CD14-positive monocyte (primary cell): Measurements from ENCODE around the gene B4GALT2. TPM values are rescaled to one million over a fixed set of nuclear protein-coding genes. Genes with fewer than 3 reads are reported as not detected.

Source experiments
- DNase-seq, 3 donors: peaks; one replicate each; pipeline ENCODE4 v3.0.0-alpha.2; 2011 to 2022
- H2AFZ ChIP-seq: 2 replicates; pipeline ENCODE4 v1.6.0; 2012; ENCODE audit warnings: mild to moderate bottlenecking, low read depth, low read length, inconsistent platforms; ENCODE audit not compliant: insufficient read depth, poor library complexity, severe bottlenecking
- H3K27ac ChIP-seq, 2 donors: 1 replicate in 1 of 2; 2 replicates in 1 of 2; pipeline ENCODE4 v1.5.1; 2012 to 2013; ENCODE audit warnings: low read length in 2 of 2, control low read depth in 1 of 2, inconsistent platforms in 1 of 2, low read depth in 1 of 2, mild to moderate bottlenecking in 1 of 2
- H3K27me3 ChIP-seq, 2 donors: one replicate each; pipeline versions ENCODE4 v1.6.0 to v1.6.1; 2011 to 2013; ENCODE audit warnings: low read length in 2 of 2; ENCODE audit not compliant: control insufficient read depth in 2 of 2, insufficient read depth in 2 of 2
- H3K36me3 ChIP-seq, 2 donors: replicated peaks in 1 of 2; 1 replicate in 1 of 2; 2 replicates in 1 of 2; pipeline versions ENCODE4 v1.5.1 to v1.6.1; 2012 to 2013; ENCODE audit warnings: low read length in 2 of 2, control low read depth in 1 of 2, inconsistent platforms in 1 of 2, mild to moderate bottlenecking in 1 of 2; ENCODE audit not compliant: insufficient read depth in 2 of 2, control insufficient read depth in 1 of 2
- H3K4me1 ChIP-seq, 2 donors: 1 replicate in 1 of 2; 2 replicates in 1 of 2; pipeline versions ENCODE4 v1.5.1 to v1.6.1; 2012 to 2013; ENCODE audit warnings: low read length in 2 of 2, control low read depth in 1 of 2, inconsistent platforms in 1 of 2, mild to moderate bottlenecking in 1 of 2, moderate library complexity in 1 of 2; ENCODE audit not compliant: insufficient read depth in 2 of 2, control insufficient read depth in 1 of 2
- H3K4me2 ChIP-seq: replicated peaks from 2 replicates; pipeline ENCODE3; 2012; ENCODE audit warnings: low read length, moderate library complexity, mild to moderate bottlenecking; ENCODE audit not compliant: poor library complexity, severe bottlenecking; ENCODE audit errors: extremely low read depth
- H3K4me3 ChIP-seq, 3 experiments: fragments of 200-600 bp in 1 of 3; sonication (generic) in 1 of 3; replicated peaks in 1 of 3; 1 replicate in 2 of 3; 2 replicates in 1 of 3; pipeline ENCODE4 v1.5.1; 2011 to 2013; ENCODE audit warnings: low read length in 3 of 3, mild to moderate bottlenecking in 3 of 3, control low read depth in 2 of 3, low read depth in 2 of 3, inconsistent platforms in 1 of 3, moderate library complexity in 1 of 3
- H3K79me2 ChIP-seq: 2 replicates; pipeline ENCODE4 v1.6.0; 2012; ENCODE audit warnings: mild to moderate bottlenecking, control low read depth, inconsistent platforms, low read length, moderate library complexity; ENCODE audit not compliant: insufficient read depth
- H3K9ac ChIP-seq: 2 replicates; pipeline ENCODE4 v1.6.0; 2017; ENCODE audit warnings: low read length, mild to moderate bottlenecking; ENCODE audit not compliant: insufficient read depth, poor library complexity, severe bottlenecking
- H3K9me3 ChIP-seq, 2 donors: replicated peaks in 1 of 2; 1 replicate in 1 of 2; 2 replicates in 1 of 2; pipeline versions ENCODE4 v1.5.1 to v1.6.1; 2012 to 2013; ENCODE audit warnings: low read length in 2 of 2, control low read depth in 1 of 2; ENCODE audit not compliant: control insufficient read depth in 1 of 2, insufficient read depth in 1 of 2
- H4K20me1 ChIP-seq: 2 replicates; pipeline ENCODE4 v1.6.0; 2012; ENCODE audit warnings: mild to moderate bottlenecking, low read length, control low read depth, moderate library complexity; ENCODE audit not compliant: insufficient read depth
- H3K27ac Mint-ChIP-seq, 7 donors: one replicate each; pipeline ENCODE4 v1.8.0; 2020; ENCODE audit warnings: mild to moderate bottlenecking in 7 of 7, mixed read lengths in 7 of 7, moderate library complexity in 6 of 7, inconsistent platforms in 2 of 7
- H3K27me3 Mint-ChIP-seq, 3 donors: one replicate each; pipeline ENCODE4 v1.8.0; 2021 to 2022; ENCODE audit warnings: low read depth in 3 of 3, mild to moderate bottlenecking in 3 of 3, mixed read lengths in 3 of 3, moderate library complexity in 3 of 3, inconsistent platforms in 1 of 3
- H3K36me3 Mint-ChIP-seq, 2 donors: one replicate each; pipeline ENCODE4 v1.8.0; 2020; ENCODE audit warnings: mixed read lengths in 2 of 2, inconsistent platforms in 1 of 2, mild to moderate bottlenecking in 1 of 2
- H3K4me1 Mint-ChIP-seq: one replicate; pipeline ENCODE4 v1.8.0; 2020; ENCODE audit warnings: mild to moderate bottlenecking, mixed read lengths
- H3K4me3 Mint-ChIP-seq, 2 donors: one replicate each; pipeline ENCODE4 v1.8.0; 2020; ENCODE audit warnings: mild to moderate bottlenecking in 2 of 2, mixed read lengths in 2 of 2, moderate library complexity in 1 of 2
- H3K9me3 Mint-ChIP-seq, 7 donors: one replicate each; pipeline ENCODE4 v1.8.0; 2020 to 2022; ENCODE audit warnings: mixed read lengths in 7 of 7, mild to moderate bottlenecking in 6 of 7, moderate library complexity in 6 of 7, inconsistent platforms in 2 of 7
- CTCF ChIP-seq: fragments of 200-600 bp; IDR thresholded peaks from one replicate; pipeline ENCODE4 v1.8.0; 2022; ENCODE audit warnings: antibody characterized with exemption, mild to moderate bottlenecking
- WGBS: methylation state at CpG from one replicate; pipeline ENCODE4 v1.1.5; 2013; ENCODE audit warnings: missing lambda C conversion rate; ENCODE audit not compliant: insufficient coverage; 5-methylcytosine and 5-hydroxymethylcytosine counted together
- intact Hi-C, 2 donors: fragments of 100-400 bp; cut with micrococcal nuclease; formaldehyde crosslinking; loops; one replicate each; pipeline versions ENCODE4 v1.15.0 to v1.15.1; 2023
- polyA plus RNA-seq, 3 donors: library from polyadenylated mRNA; depleted of rRNA in 1 of 3; unstranded in 2 of 3; stranded (reverse) in 1 of 3; fragments of 300-500 nt in 2 of 3; fragments of >200 nt in 1 of 3; fragmentation: Illumina TruSeq in 2 of 3; gene quantifications; 1 replicate in 2 of 3; 2 replicates in 1 of 3; pipeline ENCODE4 v1.2.3, GENCODE V29; 2012 to 2021

B4GALT2 gene
- polyA plus RNA-seq, 3 donors, result 0.30 to 0.35 TPM; not detected in 1

GRCh38 chr1:43936431-43937151 is 42.4 kb upstream of the B4GALT2 start:
- Histone ChIP-seq H3K4me2 (peak overlapping the region; percentile 86), H3K9ac (peak overlapping the region; percentile 19), H3K4me1 (peaks cover 35 to 39% of the 10 kb centered on the region in 2 donors), H3K27ac (no peak overlapping the region), H2AFZ (peak overlapping the region; percentile 61), H3K27me3 (peaks cover 0 to 7% of the 10 kb centered on the region in 2 donors), H4K20me1 (no peaks in the 10 kb centered on the region), H3K36me3 (no peaks in the 10 kb centered on the region), H3K79me2 (peaks cover 13% of the 10 kb centered on the region), H3K4me3 (peak overlapping the region in 2 of 3 experiments; percentile 2 to 68), H3K9me3 (no peaks in the 10 kb centered on the region)
- Mint-ChIP-seq H3K36me3 (peaks cover 0 to 9% of the 10 kb centered on the region in 2 donors), H3K27ac (no peak overlapping the region), H3K9me3 (no peaks in the 10 kb centered on the region), H3K27me3 (peaks cover 6 to 25% (median 11%) of the 10 kb centered on the region in 3 donors), H3K4me1 (peaks cover 46% of the 10 kb centered on the region), H3K4me3 (peak overlapping the region; percentile 62 to 77)
- TF ChIP-seq CTCF, result no peak
- DNase-seq, result peak; percentile 42 to 49 (median 49)
- intact Hi-C loops, result loop anchor here in 1 of 2 donors (10.0 kb wide), 1 partner anchor 402 kb away; the partner anchor contains the start of gene PTPRF
- WGBS, result 6% methylated on average over 54 of the region's 56 CpGs

- peaks cover 46% of the 10 kb centered on the region for H3K4me1 Mint-ChIP-seq
- intact Hi-C loops, result loop anchor here in 1 of 2 donors (10.0 kb wide), 1 partner anchor 403 kb away; the partner anchor contains the start of gene PTPRF
- H3K4me1 ChIP-seq, result peaks cover 35 to 39% of the 10 kb centered on the region in 2 donors
- H3K4me2 ChIP-seq, result no peak overlapping the region
- TF ChIP-seq CTCF, result no peak
- H3K9me3 Mint-ChIP-seq, result no peaks in the 10 kb centered on the region
- no peak overlapping the region for H2AFZ ChIP-seq
- peak overlapping the region in 1 of 7 donors; percentile 41 for H3K27ac Mint-ChIP-seq
- H3K9me3 ChIP-seq, result no peaks in the 10 kb centered on the region
- DNase-seq, result no peak
- no peaks in the 10 kb centered on the region for H4K20me1 ChIP-seq
- H3K79me2 ChIP-seq, result peaks cover 13% of the 10 kb centered on the region
- H3K27me3 ChIP-seq, result peaks cover 0 to 7% of the 10 kb centered on the region in 2 donors
- H3K4me3 Mint-ChIP-seq, result no peak overlapping the region
- no peak overlapping the region for H3K27ac ChIP-seq
- H3K27me3 Mint-ChIP-seq, result peaks cover 6 to 25% (median 11%) of the 10 kb centered on the region in 3 donors
- H3K36me3 Mint-ChIP-seq, result peaks cover 0 to 9% of the 10 kb centered on the region in 2 donors
- H3K4me3 ChIP-seq, result no peak overlapping the region
- H3K36me3 ChIP-seq, result no peaks in the 10 kb centered on the region
- 100% methylated on average over 4 of the region's 8 CpGs for WGBS
- no peak overlapping the region for H3K9ac ChIP-seq
These were observed 41.7 kb upstream of the B4GALT2 start for GRCh38 chr1:43937179-43937865.
